ENCODE results near the gene LDLRAP1.
"Not testable (repeated sequence)": the region's sequence is repeated elsewhere in the genome, so short reads cannot be mapped to it uniquely, and the experiment has no call there.

Gene LDLRAP1

DNA sequence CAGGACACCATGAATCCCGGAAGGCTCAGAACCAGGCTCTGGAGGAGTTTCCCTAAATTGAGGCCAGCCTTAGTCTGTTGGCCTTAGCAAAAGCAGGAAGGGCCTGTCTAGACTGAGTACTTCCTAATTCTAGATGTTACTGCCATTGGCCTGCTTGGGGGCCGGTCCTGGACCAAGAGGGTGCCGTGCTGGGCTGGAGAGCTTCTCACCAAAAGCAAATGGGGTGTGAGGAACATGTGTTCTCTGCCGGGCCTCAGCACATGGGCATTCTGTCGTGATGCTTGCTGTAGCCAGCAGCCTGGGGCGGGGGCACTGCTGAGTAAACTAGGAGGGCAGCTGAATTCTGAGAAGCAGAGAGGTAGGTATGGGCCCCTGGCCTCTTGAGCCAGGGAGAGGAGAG is 37.5 kb downstream of the LDLRAP1 start:
- Mint-ChIP-seq H3K9me3 (no peaks in the 10 kb centered on the region), H3K4me3 (no peak overlapping the region), H3K27ac (no peak overlapping the region), H3K36me3 (ENCODE audit: low read depth) (no peaks in the 10 kb centered on the region), H3K27me3 (no peaks in the 10 kb centered on the region), H3K4me1 (peaks cover 4% of the 10 kb centered on the region)
- DNase-seq (no peak), ATAC-seq (no peak)

DNA sequence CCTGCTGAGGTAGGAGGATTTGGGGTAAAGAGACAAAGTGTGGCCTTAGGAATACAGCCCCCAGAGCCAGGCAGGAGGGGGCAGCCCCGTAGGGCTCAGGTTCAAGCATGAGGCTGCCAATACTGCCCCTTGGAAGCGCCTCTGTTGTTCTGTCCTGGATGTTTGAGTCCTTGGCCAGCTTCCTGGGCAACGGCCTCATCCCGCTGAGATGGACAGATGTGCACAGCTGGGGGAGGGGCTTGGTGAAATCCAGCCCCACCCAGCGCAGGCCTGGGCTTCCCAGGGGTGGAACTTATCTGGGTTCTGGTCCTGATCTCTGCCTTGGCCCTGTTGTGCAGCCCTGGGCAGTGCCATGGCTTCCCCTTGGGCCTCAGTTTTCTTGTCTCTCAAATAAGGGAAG is 38.4 kb downstream of the LDLRAP1 start:
- H3K4me1 Mint-ChIP-seq = peaks cover 4% of the 10 kb centered on the region
- DNase-seq (no peak), ATAC-seq (no peak)
- no peaks in the 10 kb centered on the region for H3K36me3 Mint-ChIP-seq (ENCODE audit: low read depth)
- no peak overlapping the region for H3K27ac Mint-ChIP-seq
- no peak overlapping the region for H3K4me3 Mint-ChIP-seq
- H3K27me3 Mint-ChIP-seq = no peaks in the 10 kb centered on the region
- H3K9me3 Mint-ChIP-seq = no peaks in the 10 kb centered on the region

DNA sequence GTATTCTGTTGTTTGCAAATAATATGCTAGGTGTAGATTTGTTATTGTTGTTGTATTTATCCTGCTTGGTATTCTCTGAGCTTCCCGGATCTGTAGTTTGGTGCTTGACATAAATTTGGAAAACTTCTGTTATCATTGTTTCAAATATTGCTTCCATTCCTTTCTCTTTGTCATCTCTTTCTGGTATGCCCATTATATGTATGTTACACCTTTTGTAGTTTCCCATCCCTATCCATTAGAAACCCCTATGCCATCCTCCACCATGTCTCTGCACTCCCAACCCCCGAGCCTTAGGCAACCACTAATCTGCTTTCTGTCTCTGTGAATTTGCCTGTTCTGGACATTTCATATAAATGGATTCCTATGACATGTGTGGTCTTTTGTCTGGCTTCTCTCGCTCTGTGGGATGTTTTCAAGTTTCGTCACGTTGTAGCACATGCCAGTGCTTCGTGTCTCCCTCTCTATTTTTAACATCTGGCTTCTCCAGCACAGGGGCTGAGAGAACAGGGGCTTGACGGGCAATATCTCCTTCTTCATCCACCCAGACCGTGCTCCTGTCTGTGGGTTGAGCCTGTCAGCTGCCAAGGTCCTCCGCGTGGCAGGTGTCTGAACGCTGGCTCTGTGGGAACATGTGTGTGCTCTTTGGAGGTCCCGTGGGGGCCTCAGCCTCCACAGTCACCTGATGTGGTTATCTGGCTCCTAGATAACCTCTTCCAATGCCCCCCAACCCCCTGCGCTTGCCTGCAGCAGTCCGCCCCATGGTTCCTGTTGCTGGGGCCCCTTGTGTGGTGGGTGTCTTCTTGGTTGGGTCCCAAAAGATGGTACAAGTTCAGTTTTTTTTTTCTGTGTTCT is 40.3 kb downstream of the LDLRAP1 start:
- H3K27ac Mint-ChIP-seq = no peak overlapping the region
- H3K36me3 Mint-ChIP-seq (ENCODE audit: low read depth) = no peaks in the 10 kb centered on the region
- no peaks in the 10 kb centered on the region for H3K9me3 Mint-ChIP-seq
- no peak for ATAC-seq
- no peaks in the 10 kb centered on the region for H3K27me3 Mint-ChIP-seq
- DNase-seq = no peak
- no peak overlapping the region for H3K4me3 Mint-ChIP-seq
- peaks cover 5% of the 10 kb centered on the region for H3K4me1 Mint-ChIP-seq

DNA sequence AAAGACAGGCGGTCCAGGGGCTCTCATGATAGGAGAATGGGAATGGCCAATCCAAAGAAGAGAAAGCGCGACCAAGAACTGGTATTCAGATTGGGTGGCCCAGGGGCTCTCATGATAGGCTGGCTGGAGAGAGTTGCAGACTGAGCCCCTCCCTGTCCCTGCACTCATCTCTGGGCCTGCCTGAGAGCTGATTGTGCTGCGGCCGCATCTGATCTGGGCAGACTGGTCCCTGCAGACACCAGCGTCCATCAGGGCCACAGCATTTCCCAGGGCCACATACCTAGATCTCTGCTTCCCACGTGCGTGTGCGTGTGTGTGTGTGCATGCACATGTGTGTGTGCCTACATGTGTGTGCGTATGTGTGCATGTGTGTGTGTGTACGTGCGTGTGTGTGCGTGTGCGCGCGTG is 42.8 kb downstream of the LDLRAP1 start:
- Mint-ChIP-seq H3K4me3 (no peak overlapping the region), H3K27ac (no peak overlapping the region)

DNA sequence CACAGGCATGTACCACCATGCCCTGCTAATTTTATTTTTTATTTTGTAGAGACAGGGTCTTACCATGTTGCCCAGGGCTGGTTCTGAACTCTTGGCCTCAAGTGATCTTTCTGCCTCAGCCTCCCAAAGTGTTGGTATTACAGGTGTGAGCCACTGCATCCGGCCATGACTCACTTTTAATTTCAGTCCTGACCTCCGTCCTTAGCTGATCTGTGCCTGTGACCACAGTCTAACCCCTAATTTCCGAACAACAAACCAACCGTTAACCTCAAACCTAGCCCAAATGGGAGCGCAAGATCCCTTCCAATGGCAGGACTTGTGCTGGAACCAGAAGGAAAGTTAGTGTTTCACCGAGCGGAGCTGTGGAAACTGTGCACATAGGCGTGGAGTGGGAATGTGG is 43.9 kb downstream of the LDLRAP1 start:
- Mint-ChIP-seq H3K9me3 (no peaks in the 10 kb centered on the region), H3K27ac (no peak overlapping the region), H3K4me1 (peaks cover 8% of the 10 kb centered on the region), H3K4me3 (no peak overlapping the region), H3K27me3 (no peaks in the 10 kb centered on the region), H3K36me3 (ENCODE audit: low read depth) (no peaks in the 10 kb centered on the region)
- DNase-seq (no peak), ATAC-seq (no peak)

More for the DNA sequence above, 42.8 kb downstream of the LDLRAP1 start:
- no peak for DNase-seq
- no peaks in the 10 kb centered on the region for H3K36me3 Mint-ChIP-seq (ENCODE audit: low read depth)
- ATAC-seq = no peak
- no peaks in the 10 kb centered on the region for H3K27me3 Mint-ChIP-seq
- peaks cover 8% of the 10 kb centered on the region for H3K4me1 Mint-ChIP-seq
- no peaks in the 10 kb centered on the region for H3K9me3 Mint-ChIP-seq

DNA sequence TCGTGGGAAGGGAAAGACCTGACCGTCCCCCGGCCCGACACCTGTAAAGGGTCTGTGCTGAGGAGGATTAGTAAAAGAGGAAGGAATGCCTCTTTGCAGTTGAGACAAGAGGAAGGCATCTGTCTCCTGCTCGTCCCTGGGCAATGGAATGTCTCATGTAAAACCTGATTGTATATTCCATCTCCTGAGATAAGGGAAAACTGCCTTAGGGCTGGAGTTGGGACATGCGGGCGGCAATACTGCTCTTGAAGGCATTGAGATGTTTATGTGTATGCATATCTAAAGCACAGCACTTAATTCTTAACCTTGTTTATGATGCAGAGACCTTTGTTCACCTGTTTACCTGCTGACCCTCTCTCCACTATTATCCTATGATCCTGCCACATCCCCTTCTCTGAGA is 44.8 kb downstream of the LDLRAP1 start:
- not testable (repeated sequence) for H3K4me3 Mint-ChIP-seq; H3K27ac Mint-ChIP-seq; H3K9me3 Mint-ChIP-seq; H3K4me1 Mint-ChIP-seq; ATAC-seq; H3K36me3 Mint-ChIP-seq (ENCODE audit: low read depth); DNase-seq; H3K27me3 Mint-ChIP-seq

DNA sequence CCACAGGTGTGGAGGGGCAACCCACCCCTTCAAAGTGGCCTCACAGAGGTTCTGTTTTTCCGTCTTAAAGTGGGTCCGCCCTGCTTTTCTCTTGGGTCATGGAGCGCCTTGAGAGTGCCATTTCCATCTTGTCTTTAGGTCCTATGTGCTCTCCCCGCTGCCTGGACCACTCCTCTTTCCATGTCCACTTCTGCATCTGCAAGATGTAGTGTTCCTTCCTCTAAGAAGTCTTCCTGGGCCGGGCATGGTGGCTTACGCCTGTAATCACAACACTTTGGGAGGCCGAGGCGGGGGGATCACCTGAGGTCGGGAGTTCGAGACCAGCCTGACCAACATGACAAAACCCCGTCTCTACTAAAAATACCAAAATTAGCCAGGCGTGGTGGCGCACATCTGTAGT is 45.4 kb downstream of the LDLRAP1 start:
- H3K27ac Mint-ChIP-seq; H3K4me3 Mint-ChIP-seq; H3K27me3 Mint-ChIP-seq; ATAC-seq; H3K9me3 Mint-ChIP-seq; H3K4me1 Mint-ChIP-seq; DNase-seq; H3K36me3 Mint-ChIP-seq (ENCODE audit: low read depth): not testable (repeated sequence)

DNA sequence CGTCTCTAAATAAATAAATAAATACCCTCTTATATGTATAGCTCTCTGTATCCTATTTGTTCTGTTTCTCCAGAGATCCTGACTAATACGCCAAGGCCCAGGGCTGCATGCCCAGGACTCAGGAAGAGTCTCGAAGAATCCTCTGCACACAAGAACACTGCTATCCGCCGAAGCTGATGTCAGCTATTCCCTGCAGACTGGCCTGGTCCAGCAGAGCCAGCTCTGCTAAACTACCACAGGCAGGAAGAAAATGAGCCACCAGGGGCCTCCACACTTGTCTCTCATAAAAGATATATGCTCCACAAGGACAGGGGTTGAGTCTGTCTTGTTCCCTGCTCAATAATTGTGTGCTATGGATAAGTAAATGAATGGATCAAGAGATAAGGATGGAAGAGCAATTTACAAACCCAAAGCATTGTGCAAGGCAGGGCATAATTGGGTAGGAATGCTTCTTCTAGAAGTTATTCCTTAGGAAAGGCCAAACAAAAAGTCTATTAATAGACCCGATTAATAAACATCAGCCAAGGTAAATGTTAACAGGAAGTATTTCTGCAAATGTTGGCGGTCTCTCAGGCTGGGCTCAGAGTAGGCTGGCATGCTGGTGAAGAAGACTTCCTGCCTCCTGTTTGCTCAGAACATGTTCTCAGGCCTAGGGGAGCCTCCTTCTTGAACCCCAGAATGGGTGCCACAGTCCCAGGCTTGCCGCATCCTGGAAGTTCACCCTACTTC is 46.9 kb downstream of the LDLRAP1 start:
- Mint-ChIP-seq H3K4me3 (no peak overlapping the region), H3K4me1 (peaks cover 4% of the 10 kb centered on the region), H3K36me3 (ENCODE audit: low read depth) (no peaks in the 10 kb centered on the region), H3K9me3 (no peaks in the 10 kb centered on the region), H3K27me3 (peaks cover 5% of the 10 kb centered on the region), H3K27ac (no peak overlapping the region)
- ATAC-seq (no peak), DNase-seq (no peak)

DNA sequence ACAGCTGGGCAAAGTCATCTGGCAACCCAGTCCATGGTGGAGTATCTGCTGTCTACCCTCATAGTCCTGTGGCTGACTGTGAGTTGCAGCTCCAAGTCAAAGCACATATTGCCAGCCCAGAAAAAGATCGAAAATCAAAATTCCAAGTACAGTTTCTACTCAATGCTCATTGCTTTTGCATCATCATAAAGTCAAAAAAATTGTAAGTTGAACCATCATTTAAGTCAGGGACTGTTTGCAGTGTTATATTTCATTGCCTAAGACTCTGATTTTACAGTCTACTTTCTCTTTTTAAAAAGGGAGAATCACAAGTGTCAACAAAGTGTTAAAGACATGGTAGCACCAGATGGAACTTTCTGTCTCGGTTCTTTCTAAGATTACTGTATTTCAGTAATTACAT is 50.5 kb downstream of the LDLRAP1 start:
- DNase-seq (no peak), ATAC-seq (no peak)
- H3K36me3 Mint-ChIP-seq (ENCODE audit: low read depth) = no peaks in the 10 kb centered on the region
- H3K4me1 Mint-ChIP-seq = peaks cover 3% of the 10 kb centered on the region
- no peak overlapping the region for H3K4me3 Mint-ChIP-seq
- H3K27me3 Mint-ChIP-seq = peaks cover 5% of the 10 kb centered on the region
- no peak overlapping the region for H3K27ac Mint-ChIP-seq
- H3K9me3 Mint-ChIP-seq = peaks cover 4% of the 10 kb centered on the region

DNA sequence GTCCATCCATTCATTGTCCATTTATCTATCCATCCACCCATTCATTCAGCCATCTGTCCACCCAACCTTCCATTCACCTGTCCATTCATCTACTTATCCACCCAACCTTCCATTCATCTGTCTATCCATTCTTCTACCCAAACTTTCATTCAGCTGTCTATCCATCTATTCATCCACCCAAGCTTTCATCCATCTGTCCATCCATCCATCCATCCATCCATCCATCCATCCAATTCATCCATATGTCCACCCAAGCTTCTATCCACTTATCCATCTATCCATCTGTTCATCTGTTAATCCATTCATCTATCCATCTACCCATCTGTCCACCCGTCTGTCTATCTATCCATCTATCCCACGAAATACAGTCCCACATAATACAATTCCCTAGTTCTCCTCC is 51.6 kb downstream of the LDLRAP1 start:
- DNase-seq (no peak), ATAC-seq (no peak)
- Mint-ChIP-seq H3K4me1 (peaks cover 3% of the 10 kb centered on the region), H3K4me3 (no peak overlapping the region), H3K27me3 (peaks cover 5% of the 10 kb centered on the region), H3K9me3 (peaks cover 8% of the 10 kb centered on the region), H3K27ac (no peak overlapping the region), H3K36me3 (ENCODE audit: low read depth) (no peaks in the 10 kb centered on the region)

DNA sequence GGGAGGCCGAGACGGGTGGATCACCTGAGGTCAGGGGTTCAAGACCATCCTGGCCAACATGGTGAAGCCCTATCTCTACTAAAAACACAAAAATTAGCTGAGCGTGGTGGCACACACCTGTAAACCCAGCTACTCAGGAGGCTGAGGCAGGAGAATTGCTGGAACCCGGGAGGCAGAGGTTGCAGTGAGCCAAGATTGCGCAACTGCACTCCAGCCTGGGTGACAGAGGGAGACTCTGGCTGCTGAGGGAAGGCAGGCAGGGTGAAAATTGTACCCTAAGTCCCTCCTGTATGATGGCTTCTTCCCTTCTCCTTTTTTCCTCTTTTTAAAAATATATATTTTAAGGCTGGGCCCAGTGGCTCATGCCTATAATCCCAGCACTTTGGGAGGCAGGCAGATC is 53.2 kb downstream of the LDLRAP1 start:
- DNase-seq; H3K4me3 Mint-ChIP-seq; H3K36me3 Mint-ChIP-seq (ENCODE audit: low read depth); H3K9me3 Mint-ChIP-seq; H3K27me3 Mint-ChIP-seq; H3K4me1 Mint-ChIP-seq; ATAC-seq; H3K27ac Mint-ChIP-seq: not testable (repeated sequence)

DNA sequence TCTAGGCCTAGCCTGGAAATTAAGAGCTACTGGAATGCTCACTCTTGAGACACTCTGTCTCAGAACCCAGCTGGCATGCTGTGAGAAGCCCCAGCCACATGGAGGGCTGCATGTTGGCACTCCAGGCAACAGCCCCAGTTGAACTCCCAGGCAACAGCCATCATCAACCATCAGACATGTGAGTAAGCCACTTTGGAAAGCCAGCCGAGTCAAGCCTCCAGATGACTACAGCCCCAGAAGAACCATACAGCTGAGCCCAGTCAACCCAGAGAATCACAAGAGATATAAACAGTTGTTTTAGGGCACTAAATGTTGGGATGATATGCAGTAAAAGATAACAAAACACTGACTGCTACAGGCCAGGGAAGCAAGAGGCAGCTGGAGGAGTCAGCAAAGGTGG is 55.5 kb downstream of the LDLRAP1 start:
- Mint-ChIP-seq H3K27ac (no peak overlapping the region), H3K9me3 (peaks cover 8% of the 10 kb centered on the region), H3K36me3 (ENCODE audit: low read depth) (no peaks in the 10 kb centered on the region), H3K4me3 (no peak overlapping the region), H3K4me1 (no peaks in the 10 kb centered on the region), H3K27me3 (peaks cover 5% of the 10 kb centered on the region)
- ATAC-seq (no peak), DNase-seq (no peak)

DNA sequence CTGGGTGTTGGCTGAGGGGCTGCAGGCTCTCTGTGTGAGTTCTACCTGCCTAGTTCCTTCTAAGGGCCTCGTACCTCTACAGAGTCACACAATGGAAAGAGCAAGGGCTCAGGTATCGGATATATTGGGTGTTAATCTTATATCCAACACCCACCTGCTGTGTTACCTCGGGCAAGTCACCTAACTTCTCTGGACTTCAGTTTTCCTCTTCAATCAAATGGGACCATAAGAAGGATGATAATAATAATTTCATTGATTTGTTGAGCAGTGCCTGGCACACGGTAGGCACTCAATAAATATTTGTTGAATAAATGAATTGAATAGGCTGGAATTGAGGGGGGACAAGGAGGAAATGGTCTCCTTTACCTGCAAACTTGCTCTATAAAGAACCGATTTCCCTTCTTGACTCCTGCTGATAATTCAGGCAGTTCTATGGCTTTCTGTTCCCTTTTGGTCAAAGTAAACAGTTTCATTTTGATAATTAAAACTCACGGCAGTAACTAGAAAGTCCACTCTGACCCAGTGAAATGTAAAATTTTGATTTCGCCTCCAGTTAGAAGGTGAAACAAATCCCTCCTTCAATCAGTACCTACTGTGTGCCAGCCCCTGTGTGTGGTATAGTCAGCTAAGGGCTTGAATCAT is 56.7 kb downstream of the LDLRAP1 start:
- Mint-ChIP-seq H3K4me3 (no peak overlapping the region), H3K9me3 (peaks cover 8% of the 10 kb centered on the region), H3K27ac (no peak overlapping the region), H3K27me3 (peaks cover 1% of the 10 kb centered on the region), H3K36me3 (ENCODE audit: low read depth) (no peaks in the 10 kb centered on the region), H3K4me1 (no peaks in the 10 kb centered on the region)
- ATAC-seq (no peak), DNase-seq (no peak)

DNA sequence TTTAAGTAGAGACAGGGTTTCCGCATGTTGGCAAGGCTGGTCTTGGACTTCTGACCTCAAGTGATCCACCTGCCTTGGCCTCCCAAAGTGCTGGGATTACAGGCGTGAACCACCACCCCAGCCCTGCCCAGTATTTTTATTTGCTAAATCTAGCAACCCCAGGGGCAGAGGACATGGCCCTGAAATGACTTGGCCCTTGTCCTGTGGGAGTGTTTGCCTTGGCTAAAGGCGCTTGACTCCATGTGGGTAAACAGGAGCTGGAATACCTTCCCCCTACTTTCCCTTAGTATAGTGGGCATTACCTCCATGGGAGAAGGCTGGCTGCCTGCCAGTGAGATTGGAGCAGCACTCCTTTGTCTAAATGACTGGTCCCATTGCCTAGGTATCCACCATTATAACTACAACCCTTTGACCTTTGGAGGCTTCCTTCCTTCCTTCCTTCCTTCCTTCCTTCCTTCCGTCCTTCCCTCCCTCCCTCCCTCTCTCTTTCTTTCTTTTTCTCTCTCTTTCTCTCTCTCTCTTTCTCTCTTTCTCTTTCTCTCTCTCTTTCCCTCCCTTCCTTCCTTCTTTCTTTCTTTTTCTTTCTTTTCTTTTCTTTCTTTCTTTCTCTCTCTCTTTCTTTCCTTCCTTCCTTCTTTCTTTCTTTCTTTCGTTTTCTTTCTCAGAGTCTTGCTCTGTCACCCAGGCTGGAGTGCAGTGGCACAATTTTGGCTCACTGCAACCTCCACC is 57.7 kb downstream of the LDLRAP1 start:
- not testable (repeated sequence) for H3K4me1 Mint-ChIP-seq; ATAC-seq; H3K36me3 Mint-ChIP-seq (ENCODE audit: low read depth); H3K9me3 Mint-ChIP-seq; H3K4me3 Mint-ChIP-seq; H3K27ac Mint-ChIP-seq; DNase-seq; H3K27me3 Mint-ChIP-seq

All from activated naive CD8-positive, alpha-beta T cell treated with anti-CD3 and anti-CD28 coated beads, Interleukin-2, amount 50 U/mL, for 24 hours (primary cell).